Endothelial cell of umbilical vein (primary cell): ENCODE measurements around the gene INHBB.

Source experiments
- EZH2 ChIP-seq: IDR thresholded peaks from 2 replicates; pipeline ENCODE4 v1.6.1; 2012; ENCODE audit warnings: borderline replicate concordance, low read depth, mild to moderate bottlenecking, moderate library complexity, low read length, inconsistent platforms; ENCODE audit not compliant: severe bottlenecking
- JUN ChIP-seq: IDR thresholded peaks from 2 replicates; pipeline ENCODE4 v1.6.1; 2011; ENCODE audit warnings: borderline replicate concordance, low read depth; ENCODE audit not compliant: insufficient read length, insufficient read depth
- MAX ChIP-seq: IDR thresholded peaks from 2 replicates; pipeline ENCODE4 v1.6.1; 2011; ENCODE audit not compliant: insufficient read depth, insufficient read length
- POLR2A ChIP-seq: IDR thresholded peaks from 2 replicates; pipeline ENCODE4 v1.6.1; 2012; ENCODE audit warnings: low read depth, mild to moderate bottlenecking, control low read depth, low read length
- POLR2AphosphoS5 ChIP-seq: IDR thresholded peaks from 2 replicates; pipeline ENCODE4 v1.6.1; 2012; ENCODE audit warnings: low read depth, mild to moderate bottlenecking, control low read depth, low read length, moderate library complexity; ENCODE audit not compliant: insufficient read depth
- TF ChIP-seq, protein P1 (sequence below), 2 donors: IDR thresholded peaks; 1 replicate in 1 of 2; 2 replicates in 1 of 2; pipeline ENCODE4 v1.5.1; 2011; ENCODE audit warnings: low read length in 2 of 2, mild to moderate bottlenecking in 2 of 2, moderate library complexity in 2 of 2, control low read depth in 1 of 2, inconsistent platforms in 1 of 2, low read depth in 1 of 2; ENCODE audit not compliant: insufficient read depth in 1 of 2; ENCODE audit errors: extremely low read depth in 1 of 2

GRCh38 chr2:120318626-120319025 lies 27.3 kb upstream of the INHBB start:
- TF ChIP-seq, protein P1, sequence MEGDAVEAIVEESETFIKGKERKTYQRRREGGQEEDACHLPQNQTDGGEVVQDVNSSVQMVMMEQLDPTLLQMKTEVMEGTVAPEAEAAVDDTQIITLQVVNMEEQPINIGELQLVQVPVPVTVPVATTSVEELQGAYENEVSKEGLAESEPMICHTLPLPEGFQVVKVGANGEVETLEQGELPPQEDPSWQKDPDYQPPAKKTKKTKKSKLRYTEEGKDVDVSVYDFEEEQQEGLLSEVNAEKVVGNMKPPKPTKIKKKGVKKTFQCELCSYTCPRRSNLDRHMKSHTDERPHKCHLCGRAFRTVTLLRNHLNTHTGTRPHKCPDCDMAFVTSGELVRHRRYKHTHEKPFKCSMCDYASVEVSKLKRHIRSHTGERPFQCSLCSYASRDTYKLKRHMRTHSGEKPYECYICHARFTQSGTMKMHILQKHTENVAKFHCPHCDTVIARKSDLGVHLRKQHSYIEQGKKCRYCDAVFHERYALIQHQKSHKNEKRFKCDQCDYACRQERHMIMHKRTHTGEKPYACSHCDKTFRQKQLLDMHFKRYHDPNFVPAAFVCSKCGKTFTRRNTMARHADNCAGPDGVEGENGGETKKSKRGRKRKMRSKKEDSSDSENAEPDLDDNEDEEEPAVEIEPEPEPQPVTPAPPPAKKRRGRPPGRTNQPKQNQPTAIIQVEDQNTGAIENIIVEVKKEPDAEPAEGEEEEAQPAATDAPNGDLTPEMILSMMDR (IDR thresholded peaks at IDR 0.05; ENCODE audit: extremely low read depth in 1 of 2, insufficient read depth in 1 of 2, low read depth in 1 of 2, low read length in 2 of 2), result no peak
- TF ChIP-seq EZH2 (no peak), POLR2A (no peak), JUN (no peak), POLR2AphosphoS5 (no peak), MAX (no peak)
